Left colon (tissue), 2 donors: ENCODE results near the gene SHISA8. TPM values are rescaled to one million over a fixed set of nuclear protein-coding genes. Genes with fewer than 3 reads are reported as not detected.
"Not testable (repeated sequence)": the region's sequence is repeated elsewhere in the genome, so short reads cannot be mapped to it uniquely, and the experiment has no call there.

Experiments used
- ATAC-seq: fragments of 200-7000 bp; cut with Tn5 transposase; one replicate; pipeline ENCODE4 v1.9.1; 2020; ENCODE audit warnings: mild to moderate bottlenecking, moderate library complexity
- DNase-seq, 2 donors: peaks; one replicate each; pipeline ENCODE4 v3.0.0-alpha.2; 2020
- intact Hi-C, 2 donors: fragments of 100-400 bp; cut with DNase I in 1 of 2; cut with micrococcal nuclease in 1 of 2; formaldehyde crosslinking; loops; one replicate each; pipeline versions ENCODE4 v1.11.2 to v1.14.0; 2022; cut with DNase I, micrococcal nuclease
- long read RNA-seq: library from polyadenylated mRNA; unstranded; transcript quantifications from one replicate; pipeline ENCODE4 v2.0.0, GENCODE V29; 2021
- total RNA-seq, 2 donors: library from RNA; stranded (reverse); fragmentation: NEBNext Ultra II Directional; extraction: Animal tissue kit (Norgen Biotek cat#: 25700); gene quantifications; one replicate each; pipeline ENCODE4 v1.2.1, GENCODE V29; 2021
- donor health status: DM: no; HTN: no; CAD: no.
- donor health status: DM: yes; HTN: yes; CAD: no.

Gene SHISA8
- not detected for total RNA-seq
- long read RNA-seq, partial matches to known transcripts, result 0 of 1 reads
- long read RNA-seq, other reads (novel, unspliced or antisense), result 1 of 1 reads

DNA sequence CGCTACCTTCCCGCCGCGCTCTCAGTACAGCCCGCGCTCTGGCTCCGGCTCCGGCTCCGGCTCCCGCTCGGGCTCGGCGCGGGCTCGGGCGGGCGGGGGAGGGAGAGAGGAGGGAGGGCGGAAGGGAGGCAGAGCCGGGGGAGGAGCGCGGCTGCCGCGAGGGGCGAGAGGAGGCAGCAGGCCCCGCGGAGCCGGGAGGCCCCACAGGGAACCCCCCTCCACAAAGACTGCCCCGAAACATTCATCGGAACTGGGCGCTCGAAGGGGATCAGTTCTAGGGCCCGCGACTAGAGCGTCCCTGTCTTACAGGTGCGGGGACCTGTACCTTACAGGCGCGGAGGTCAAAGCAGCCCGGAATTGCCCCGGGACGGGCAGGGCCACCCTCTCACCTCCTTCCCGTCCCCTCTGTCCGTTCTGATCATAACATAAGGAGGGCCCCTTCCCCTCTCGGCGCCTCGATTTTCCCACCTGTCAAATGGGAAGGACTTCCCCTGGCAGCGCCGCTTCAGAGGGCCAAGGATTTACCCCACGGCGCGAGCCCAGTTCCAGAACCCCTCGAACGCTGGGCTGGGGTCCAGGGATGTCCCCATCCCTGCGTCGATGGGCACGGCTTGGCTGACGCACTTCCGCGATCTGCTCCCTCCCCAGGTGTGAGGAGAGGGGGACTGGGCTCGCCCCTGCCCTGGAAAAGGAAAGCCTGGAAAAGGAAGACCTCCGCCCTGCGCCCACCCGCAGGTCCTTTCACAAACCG, at the start of gene SHISA8:
TSS of gene SHISA8 (minus strand) at position 40 of the 751 bp plus-strand sequence. CDS start 407 bp downstream, outside the sequence.
- intact Hi-C loops, result no loop called here
- ATAC-seq (peak; percentile 67), DNase-seq (peak in 1 of 2 donors; percentile 73)

DNA sequence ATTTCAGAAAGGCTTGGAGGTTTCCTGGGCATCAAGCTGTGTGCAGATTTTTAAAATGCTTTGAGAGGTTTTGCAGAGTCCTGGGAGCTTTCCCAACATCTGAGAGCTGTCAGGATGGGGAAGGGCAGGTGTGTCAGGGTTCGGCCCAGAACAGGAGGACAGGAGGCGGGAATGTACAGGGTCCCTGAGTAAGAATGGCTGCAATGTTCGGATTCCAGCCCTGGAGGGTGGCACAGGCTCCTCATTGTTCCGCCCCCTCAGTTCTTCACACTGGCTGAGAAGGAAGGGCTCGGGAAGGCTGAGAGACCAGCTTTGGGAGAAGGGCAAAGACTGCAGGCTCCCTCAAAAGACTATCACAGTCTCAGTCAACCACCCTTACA, 49.2 kb upstream of the SHISA8 start:
- ATAC-seq, result no peak
- no peak for DNase-seq
- intact Hi-C loops, result no loop called here

DNA sequence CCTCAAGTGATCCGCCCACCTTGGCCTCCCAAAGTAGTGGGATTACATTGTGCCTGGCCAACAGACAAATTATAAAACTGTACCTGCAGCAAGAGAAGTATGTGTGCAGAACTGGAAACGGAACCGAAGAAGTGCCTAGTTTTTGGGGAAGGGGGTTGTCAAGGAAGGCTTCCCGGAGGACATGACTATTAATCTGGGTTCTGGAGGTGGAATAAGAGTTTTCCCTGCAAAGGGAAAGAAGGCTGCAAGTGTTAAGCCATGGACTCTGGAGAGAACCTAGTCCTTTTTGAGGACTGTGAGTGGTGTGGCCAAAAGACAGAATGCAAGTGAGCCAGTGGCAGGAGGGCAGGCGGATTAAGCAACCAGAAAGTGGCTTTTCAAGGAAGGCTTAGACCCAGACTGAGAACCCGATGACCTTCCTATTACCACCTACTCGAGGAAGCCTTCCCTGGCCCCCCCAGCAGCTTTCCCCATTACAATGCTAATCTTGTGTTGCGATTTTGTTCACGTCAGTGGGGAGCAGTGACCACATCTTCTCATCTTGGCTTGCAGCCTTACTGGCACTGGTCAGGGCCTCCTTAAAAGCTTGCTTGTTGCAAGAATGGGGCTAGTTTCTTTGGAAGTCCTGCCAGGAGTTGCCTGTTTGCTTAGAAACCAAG, 48.7 kb upstream of the SHISA8 start:
- DNase-seq (no peak), ATAC-seq (no peak)
- intact Hi-C loops, result no loop called here

DNA sequence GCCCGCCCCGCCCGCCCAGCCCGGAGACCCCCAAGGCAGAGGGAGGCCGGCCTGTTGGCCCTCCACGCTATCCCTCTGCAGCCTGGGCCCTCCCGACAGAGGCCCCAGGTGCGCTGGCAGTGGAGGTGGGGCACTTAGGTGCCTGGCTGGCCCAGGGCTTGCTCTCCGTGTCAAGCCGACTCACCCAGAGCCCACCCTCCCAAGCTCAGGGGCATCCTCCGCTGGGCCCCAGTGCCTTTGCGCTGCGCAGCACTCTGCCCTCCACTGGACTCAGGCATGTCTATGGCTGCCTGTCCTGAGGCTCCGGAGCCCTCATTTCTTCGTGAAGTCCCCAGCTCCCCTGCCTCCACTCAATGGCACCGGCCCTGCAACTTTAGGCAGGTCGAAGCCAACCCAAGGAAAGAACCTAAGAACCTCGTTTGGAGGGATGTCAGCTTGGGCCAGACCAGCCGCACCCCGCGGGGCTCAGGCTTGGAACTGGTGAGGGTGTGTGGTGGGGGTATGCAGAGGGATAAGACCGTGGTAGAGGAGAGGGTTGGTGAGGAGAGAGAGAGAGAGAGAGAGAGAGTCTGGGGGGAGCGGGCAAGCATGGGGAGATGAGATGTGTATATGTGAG, 43.2 kb upstream of the SHISA8 start:
- DNase-seq, result no peak
- intact Hi-C loops, result no loop called here
- ATAC-seq, result peak; percentile 68

DNA sequence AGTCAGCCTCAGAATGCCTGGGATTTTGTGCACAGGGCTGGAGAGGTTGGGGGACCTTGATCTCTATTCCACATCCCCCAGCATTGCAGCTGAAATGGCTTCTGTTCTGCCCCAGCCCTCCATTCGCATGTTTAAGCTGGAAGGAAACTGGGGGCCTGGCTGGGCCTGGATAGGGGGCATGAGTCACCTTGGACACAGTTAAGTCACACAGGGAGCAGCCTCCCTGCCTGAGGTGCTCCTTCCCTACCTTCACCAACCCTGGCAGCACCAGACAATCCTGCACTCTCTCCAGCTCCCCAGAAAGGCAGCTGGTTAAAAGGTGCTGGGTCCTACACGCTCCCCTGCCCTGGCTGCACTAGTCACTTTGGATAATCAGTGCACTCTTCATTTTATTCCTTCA, 37.8 kb upstream of the SHISA8 start:
- DNase-seq, result no peak
- intact Hi-C loops, result no loop called here
- no peak for ATAC-seq

DNA sequence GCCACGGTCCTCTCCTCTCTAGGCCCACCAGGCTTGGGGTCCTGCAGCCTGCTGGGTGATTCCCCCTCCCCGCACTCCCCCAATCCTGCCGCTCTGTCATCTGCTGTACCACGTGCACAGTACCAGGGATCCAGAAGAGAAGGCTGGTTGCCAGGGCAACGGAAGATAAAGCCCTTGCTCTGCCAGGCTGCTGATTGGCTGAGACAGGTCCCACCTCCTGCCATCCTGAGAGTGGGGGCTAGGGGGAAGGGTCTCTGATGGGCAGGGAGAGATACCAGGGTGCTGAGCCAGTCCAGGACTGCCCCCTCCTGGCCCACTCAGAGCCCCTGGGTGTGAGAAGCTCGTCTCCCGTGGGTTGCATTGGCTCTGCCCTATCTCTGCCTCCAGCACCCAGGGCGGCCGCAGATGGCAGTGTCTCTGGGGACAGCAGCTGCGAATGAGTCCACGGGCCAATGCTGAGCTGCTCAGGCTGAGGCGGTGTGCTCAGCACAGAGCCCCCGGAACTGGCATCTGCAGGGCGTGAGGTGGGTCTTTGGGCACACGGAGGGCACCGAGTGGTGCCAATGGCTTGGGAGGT, 37.1 kb upstream of the SHISA8 start, which contains the start of gene SMIM45:
TSS of gene SMIM45 (plus strand) at position 253 of the 577 bp plus-strand sequence.
- intact Hi-C loops, result no loop called here
- ATAC-seq (no peak), DNase-seq (no peak)

DNA sequence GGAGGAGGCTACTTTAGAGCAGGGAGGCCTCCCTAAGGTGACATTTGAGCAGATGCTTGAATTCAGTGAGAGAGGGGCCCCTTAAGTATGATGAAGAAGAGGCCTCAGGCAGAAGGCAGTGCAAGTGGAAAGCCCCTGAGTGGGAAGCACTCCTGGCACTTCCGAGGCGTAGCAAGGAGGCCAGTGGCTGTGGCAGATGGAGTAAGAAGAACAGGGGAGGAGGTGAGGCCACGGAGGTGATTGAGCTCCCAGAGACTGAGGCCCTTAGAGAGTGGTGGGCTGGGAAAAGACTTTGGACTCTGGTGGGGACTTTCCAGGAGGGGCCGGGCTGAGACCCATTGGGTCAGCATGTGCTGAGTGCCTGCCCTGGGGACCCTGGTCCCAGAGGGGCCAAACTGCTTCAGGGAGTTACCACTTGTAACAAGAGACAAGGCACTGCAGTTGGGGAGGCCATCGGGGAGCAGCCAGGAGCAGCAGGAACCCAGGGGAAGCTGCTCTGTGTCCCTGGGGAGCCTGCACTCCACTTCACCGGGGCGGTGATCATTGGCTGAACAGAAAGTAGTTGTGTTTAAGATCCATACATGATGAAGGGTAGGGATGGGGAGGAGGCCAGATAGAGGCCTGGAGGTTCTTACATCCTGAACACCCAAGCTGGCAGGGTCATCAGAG, 34.6 kb upstream of the SHISA8 start:
- intact Hi-C loops, result loop anchor here in 1 of 2 donors (10.0 kb wide), 1 partner anchor 145 kb away; the partner anchor contains the start of gene CCDC134
- ATAC-seq (no peak), DNase-seq (no peak)

DNA sequence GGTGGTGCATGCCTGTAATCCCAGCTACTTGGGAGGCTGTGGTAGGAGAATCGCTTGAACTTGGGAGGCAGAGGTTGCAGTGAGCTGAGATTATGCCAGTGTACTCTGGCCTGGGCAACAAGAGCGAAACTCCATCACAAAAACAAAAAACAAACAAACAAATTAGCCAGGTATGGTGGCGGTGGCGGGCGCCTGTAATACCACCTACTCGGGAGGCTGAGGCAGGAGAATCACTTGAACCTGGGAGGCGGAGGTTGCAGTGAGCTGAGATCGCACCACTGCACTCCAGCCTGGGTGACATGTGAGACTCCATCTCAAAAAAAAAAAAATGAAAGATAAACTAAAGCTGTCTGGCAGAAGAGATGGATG, 34.0 kb upstream of the SHISA8 start:
- not testable (repeated sequence) for ATAC-seq, DNase-seq
- intact Hi-C loops, result loop anchor here in 1 of 2 donors (10.0 kb wide), 1 partner anchor 144 kb away; the partner anchor contains the start of gene CCDC134

DNA sequence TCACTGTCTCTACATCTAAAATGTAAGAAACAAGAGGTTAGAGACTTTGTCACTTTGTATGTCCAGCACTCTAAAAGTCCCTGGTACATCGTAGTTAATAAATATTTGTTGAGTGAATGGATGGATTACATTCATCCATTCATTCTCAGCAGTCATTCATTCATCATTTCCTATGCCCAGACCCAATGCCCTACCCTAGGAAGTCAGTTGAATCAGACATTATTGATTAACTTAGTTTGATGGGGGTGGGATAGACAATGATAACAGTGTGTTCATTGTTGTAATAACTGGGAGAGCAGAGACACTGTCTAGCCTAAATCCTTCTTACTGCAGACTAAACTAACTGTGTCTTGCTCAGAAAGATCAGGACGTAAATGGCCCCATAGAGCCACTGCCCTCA, 33.3 kb upstream of the SHISA8 start:
- no peak for ATAC-seq
- no peak for DNase-seq
- intact Hi-C loops, result loop anchor here in 1 of 2 donors (10.0 kb wide), 1 partner anchor 143 kb away; the partner anchor contains the start of gene CCDC134

DNA sequence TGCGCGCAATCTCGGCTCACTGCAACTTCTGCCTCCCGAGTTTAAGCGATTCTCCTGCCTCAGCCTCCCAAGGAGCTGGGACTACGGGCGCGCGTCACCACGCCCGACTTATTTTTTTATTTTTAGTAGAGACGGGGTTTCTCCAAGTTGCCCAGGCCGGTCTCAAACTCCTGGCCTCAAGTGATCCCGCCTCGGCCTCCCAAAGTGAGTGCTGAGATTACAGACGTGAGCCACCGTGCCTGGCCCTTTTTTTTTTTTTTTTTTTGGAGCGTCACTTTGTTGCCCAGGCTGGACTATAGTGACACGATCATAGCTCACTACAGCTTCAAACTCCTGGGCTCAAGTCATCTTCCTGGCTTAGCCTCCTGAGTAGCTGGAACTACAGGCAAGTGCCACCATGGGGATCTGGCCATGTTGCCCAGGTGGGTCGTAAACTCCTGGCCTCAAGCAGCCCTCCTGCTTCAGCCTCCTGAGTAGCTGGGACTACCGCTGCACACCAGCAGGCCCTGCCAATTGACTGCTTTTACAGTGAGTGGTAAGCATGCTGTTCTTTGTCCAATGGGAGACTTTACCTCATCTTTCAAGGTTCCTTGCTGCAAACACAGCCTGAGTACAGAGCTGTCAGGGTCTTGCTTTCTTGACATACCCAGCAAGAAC, 32.7 kb upstream of the SHISA8 start:
- intact Hi-C loops, result loop anchor here in 1 of 2 donors (10.0 kb wide), 1 partner anchor 143 kb away; the partner anchor contains the start of gene CCDC134
- no peak for DNase-seq
- no peak for ATAC-seq

DNA sequence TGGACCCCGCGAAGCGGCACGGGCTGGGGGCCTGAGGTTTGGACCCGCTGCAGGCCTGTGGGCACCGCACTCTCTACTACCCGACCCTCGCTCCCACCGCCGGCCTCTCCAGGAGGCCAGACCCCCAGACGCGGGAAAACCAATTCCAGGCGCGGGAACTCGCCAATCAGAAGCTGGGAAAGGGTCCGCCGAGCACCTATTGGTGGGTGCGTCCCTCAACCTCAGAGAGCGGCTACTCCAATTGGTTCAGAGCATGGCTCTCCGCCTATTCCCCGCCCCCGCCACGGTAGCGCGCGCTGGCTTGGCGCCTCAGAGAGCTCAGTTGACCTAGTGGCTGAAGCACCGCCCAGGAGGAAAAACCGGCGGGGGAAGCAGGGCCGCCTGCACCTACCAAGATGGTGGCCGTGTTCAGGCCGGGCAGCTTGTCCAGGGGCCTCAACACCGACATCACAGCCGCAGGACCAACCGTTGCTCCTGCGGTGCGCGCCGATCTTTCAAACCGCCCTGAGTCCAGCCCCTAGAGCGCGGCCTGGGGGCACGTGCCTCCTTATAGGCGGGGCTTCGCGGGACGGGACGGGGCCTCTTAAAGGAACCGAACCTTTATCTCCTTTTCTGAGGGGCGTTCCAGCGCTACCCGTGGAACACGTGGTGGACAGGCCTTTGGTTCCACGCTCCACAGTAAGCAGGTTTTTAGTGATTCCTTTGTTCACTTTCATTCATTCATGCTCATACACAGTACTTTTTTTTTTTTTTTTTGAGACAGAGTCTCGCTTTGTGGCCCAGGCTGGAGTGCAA, 32.0 kb upstream of the SHISA8 start, which contains the start of gene CENPM:
TSS of gene CENPM (minus strand) at position 524 of the 795 bp plus-strand sequence. CDS start at position 448, 76 bp downstream.
- peak; percentile 91 to 93 for DNase-seq
- intact Hi-C loops, result loop anchor here in 1 of 2 donors (10.0 kb wide), 1 partner anchor 142 kb away; the partner anchor contains the start of gene CCDC134
- peak; percentile 94 for ATAC-seq

DNA sequence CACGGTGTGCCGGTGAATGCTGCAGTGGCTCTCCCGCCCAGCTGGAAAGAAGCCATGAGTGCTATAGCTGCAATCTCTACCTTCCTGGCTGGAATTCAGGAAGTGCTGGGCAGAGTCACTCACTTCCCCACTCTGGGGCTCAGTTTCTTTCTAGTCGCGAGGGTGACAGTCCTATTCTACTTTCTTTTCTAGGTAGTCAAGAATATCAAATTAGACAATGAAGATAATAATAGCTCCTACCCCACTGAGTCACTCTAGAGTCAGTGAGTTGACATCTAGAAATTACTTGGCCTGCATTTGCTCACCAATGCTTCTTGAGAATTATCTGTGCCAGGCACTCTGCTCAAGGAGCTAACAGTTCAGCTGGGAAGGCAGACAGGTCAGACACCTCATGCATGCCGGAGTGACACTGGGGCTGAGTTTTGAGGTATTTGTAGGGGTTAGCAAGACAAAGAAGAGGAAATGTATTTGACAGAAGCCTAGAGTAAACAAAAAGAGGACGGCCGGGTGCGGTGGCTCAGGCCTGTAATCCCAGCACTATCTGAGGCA, 28.9 kb upstream of the SHISA8 start:
- DNase-seq (peak; percentile 58 to 72), ATAC-seq (peak; percentile 24)
- intact Hi-C loops, result loop anchor here in 1 of 2 donors (5.0 to 10.0 kb wide), 2 partner anchors 139 to 246 kb away; partner anchors contain the start of genes CCDC134 and MEI1

DNA sequence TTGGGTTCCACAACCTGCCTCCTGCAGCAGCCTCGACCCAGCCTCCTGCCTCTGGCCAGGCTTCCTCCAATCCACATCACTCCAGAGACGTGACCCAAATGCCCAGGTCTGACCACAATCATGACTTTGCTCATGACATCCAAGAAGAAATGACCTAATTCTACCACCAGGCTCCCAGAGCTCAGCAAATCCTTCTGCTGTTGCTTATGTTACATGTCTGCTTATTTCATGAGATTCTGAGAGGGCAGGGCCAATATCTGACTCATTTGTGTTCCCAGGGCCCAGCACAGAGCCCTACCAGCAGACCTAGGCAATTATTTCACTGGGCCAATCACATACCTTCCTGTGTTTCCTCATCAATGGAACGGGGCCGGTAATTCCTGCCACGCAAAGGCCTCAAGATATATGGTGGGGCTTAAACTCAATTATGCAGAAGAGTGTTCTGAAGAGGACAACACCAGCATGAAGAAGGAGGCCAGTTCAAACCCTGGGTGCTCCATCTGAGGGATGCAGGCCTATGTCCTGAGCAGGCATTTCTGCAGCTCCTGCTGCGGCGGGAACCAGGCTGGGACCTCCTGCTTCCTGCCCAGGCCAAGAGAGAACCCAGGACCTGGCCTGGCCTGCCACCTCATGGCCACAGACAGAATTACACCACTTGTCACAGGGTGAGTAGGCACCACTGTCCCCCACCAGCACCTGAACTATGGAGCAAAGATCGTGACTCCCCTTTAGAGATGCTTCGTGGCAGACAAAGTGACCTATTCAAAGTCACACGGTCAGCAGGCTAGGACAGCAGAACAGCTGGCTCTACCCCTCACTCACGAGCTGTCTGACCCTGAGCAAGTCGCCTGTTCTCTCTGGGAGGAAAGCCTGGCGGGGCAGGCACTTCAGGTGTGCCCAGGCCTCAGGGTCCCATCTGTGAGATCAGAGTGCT, 26.2 kb upstream of the SHISA8 start:
- ATAC-seq (peak; percentile 64), DNase-seq (peak; percentile 84 to 91)
- intact Hi-C loops, result loop anchor here in 1 of 2 donors (5.0 to 10.0 kb wide), 2 partner anchors 136 to 244 kb away; partner anchors contain the start of genes CCDC134 and MEI1

DNA sequence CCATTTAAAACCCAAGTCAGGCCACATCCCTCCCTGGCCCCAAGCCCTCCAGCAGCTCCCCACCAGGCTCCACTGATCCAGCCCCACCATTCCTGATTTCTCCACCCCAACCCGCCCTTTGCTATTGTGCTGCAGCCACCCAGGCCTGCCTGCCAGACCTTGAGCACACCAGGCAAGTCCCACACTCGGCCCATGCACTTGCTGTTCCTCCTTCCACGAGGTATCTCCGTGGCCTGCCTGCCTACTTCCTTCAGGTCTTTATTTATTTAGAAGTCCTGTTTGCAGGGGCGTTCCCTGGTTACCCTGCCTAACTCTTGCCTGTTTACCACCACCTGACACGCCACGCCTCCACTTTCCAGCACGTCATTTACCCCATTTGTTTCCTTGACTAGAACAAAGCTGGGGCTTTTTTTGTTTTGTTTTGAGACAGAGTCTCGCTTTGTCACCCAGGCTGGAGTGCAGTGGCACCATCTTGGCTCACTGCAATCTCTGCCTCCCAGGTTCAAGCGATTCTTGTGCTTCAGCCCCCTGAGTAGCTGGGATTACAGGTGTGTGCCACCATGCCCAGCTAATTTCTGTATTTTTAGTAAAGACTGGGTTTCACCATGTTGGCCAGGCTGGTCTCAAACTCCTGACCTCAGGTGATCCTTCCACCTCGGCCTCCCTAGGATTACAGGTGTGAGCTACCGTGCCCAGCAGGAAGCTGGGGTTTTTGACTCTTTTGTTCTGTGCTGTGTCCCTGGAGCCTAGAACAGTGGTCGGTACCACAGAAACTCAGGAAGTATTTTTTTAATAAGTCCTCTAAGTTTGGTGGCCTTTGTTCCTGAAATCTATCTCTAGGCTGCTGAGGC, 25.3 kb upstream of the SHISA8 start:
- peak; percentile 80 for ATAC-seq
- intact Hi-C loops, result loop anchor here in 1 of 2 donors (5.0 to 10.0 kb wide), 2 partner anchors 135 to 243 kb away; partner anchors contain the start of genes CCDC134 and MEI1

DNA sequence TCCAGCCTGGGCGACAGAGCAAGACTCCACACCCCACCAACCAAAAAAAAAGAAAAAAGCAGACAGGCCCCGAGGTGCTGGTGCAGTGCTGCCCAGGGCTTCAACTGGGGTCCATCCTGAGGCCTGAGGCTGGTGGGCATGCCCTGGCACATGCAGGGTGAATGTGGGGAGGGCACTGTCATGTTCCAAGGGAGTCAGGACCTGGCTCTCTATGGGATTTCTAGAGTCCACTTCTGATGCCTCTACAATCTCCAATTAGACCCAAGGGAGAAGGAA, 22.0 kb upstream of the SHISA8 start:
- DNase-seq, result no peak
- ATAC-seq, result no peak
- intact Hi-C loops, result no loop called here

More for the DNA sequence above, 25.3 kb upstream of the SHISA8 start:
- peak; percentile 91 to 94 for DNase-seq
